Neuron (in vitro differentiated cells): ENCODE results near the gene TMEM121.

ENCODE experiments used
- H2AFZ ChIP-seq: one replicate; pipeline ENCODE4 v1.6.1; 2013; ENCODE audit warnings: low read depth, mild to moderate bottlenecking, inconsistent platforms, low read length, moderate library complexity
- H3K27me3 ChIP-seq: one replicate; pipeline ENCODE4 v1.6.1; 2013; ENCODE audit warnings: low read length; ENCODE audit not compliant: insufficient read depth
- H3K36me3 ChIP-seq: one replicate; pipeline ENCODE4 v1.6.1; 2013; ENCODE audit warnings: low read length; ENCODE audit not compliant: insufficient read depth
- H3K4me1 ChIP-seq: one replicate; pipeline ENCODE4 v1.6.1; 2013; ENCODE audit warnings: low read length; ENCODE audit not compliant: insufficient read depth
- H3K4me3 ChIP-seq: 2 replicates; pipeline ENCODE4 v1.5.1; 2013; ENCODE audit warnings: mild to moderate bottlenecking, low read length, moderate library complexity
- H3K9me3 ChIP-seq: one replicate; pipeline ENCODE4 v1.6.1; 2013; ENCODE audit warnings: low read length

TMEM121 gene

DNA sequence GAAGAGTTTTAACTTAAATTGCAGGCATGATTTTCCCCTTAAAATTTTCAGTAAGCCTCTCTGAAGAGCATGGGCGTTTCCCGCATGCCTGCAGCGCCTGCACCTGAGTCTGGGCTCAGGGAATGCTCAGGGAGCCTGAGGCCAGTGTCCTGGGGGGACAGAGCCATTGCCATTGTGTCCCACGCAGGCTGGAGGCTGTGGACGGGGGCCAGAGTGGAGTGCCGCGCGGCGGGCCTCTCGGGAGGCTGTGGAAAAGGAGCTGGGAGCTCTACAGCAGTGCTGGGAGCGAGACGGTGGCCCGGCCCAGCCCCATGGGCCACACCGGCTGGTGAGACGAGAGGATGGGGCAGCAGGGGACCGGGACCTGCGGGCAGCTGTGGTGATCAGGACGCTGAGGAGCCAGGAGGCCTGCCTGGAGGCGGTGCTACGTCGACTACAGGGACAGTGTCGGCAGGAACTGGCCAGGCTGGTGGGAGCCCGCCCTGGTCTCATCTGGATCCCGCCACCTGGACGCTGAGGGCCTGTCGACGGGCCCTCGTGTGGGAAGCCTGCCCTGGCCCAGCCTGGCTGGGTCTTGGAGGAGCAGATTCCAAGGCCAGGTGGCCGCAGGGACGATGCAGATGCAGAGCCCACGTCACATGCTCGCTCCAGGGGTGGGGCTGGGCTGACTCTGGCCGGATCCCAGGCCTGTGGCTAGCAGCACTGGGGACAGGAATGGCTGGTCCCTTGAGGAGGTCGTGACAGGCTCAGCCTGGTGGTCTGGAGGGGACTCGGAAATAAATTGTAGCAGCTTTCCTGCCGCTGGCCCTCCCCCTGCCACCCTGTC lies 27.7 kb upstream of the TMEM121 start:
- Histone ChIP-seq H3K4me3 (no peak overlapping the region), H3K36me3 (no peaks in the 10 kb centered on the region), H3K9me3 (no peaks in the 10 kb centered on the region), H3K4me1 (peaks cover 4% of the 10 kb centered on the region), H2AFZ (no peak overlapping the region), H3K27me3 (no peaks in the 10 kb centered on the region)

DNA sequence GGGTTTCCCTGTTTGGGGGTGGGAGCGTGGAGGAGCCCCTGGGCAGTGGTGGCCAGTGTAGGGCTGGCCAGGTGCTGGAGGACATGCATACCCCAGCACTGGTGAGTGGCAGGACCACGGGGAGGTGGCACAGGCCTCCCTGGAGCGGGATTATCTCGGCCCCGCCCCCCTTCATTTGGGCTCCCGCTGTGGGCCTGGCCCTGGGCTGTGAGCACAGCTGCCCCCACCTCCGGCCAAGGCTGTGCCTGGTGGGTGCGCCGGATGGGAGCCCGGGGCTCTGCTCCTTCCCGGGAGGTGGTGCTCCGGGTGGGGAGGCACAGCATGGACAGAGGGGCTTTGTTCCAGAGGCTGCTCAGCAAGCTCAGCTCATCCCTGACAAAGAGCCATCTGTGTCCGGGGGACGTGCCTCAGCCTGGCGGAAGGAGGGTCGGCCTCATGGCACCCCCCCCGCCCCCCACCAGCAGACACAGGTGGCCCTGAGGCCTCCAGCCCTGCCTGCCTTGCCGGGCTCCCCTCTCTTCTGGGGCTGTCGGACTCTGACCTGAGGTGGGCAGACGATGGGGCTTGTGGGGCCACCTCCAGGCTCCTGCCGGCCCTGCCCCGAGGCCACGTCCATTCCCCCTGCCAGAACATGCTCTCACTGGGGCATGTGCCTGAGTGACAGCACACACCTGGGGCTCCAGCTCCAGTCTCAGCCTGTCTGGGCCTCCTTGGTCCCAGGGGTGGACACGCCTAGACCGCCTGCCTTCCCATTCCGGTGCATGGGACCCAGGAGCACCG lies 26.9 kb upstream of the TMEM121 start:
- Histone ChIP-seq H3K4me1 (peaks cover 4% of the 10 kb centered on the region), H3K36me3 (no peaks in the 10 kb centered on the region), H3K27me3 (no peaks in the 10 kb centered on the region), H3K4me3 (no peak overlapping the region), H3K9me3 (no peaks in the 10 kb centered on the region), H2AFZ (no peak overlapping the region)

GRCh38 chr14:105500036-105500725 lies 26.2 kb upstream of the TMEM121 start:
- Histone ChIP-seq H3K4me1 (peaks cover 4% of the 10 kb centered on the region), H2AFZ (no peak overlapping the region), H3K36me3 (no peaks in the 10 kb centered on the region), H3K27me3 (no peaks in the 10 kb centered on the region), H3K4me3 (no peak overlapping the region), H3K9me3 (no peaks in the 10 kb centered on the region)

GRCh38 chr14:105500726-105501101 lies 25.7 kb upstream of the TMEM121 start:
- Histone ChIP-seq H3K4me3 (no peak overlapping the region), H3K4me1 (peaks cover 4% of the 10 kb centered on the region), H3K27me3 (peaks cover 2% of the 10 kb centered on the region), H3K9me3 (no peaks in the 10 kb centered on the region), H2AFZ (no peak overlapping the region), H3K36me3 (no peaks in the 10 kb centered on the region)

DNA sequence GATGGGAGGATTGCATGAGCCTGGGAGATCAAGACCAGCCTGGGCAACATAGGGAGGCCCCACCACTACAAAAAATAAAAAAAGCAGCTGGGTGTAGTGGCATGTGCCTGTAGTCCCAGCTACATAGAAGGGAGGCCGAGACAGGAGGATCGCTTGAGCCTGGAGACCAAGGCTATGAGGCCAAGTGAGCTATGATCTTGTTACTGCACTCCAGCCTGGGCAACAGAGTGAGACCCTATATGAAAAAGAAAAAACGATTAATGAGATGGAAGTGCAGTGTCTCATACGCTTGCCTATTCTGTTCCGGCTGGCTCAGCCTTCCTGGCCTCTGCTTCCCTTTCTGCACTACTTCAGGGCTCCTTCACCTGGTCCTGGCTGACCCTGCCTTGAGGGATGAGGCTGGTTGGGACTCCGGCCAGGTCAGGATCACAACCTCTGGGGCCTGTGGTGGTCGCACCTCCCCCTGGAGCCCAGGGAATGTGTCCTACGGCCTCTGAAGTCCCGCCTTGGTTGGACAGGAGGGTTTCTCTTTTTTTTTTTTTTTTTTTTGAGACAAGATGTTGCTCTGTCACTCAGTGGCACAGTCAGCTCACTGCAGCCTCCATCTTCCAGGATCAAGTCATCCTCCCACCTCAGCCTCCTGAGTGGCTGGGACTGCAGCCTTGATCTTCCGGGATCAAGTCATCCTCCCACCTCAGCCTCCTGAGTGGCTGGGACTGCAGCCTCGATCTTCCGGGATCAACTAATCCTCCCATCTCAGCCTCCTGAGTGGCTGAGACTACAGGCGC lies 24.7 kb upstream of the TMEM121 start:
- Histone ChIP-seq H3K4me3 (no peak overlapping the region), H3K4me1 (peaks cover 4% of the 10 kb centered on the region), H2AFZ (no peak overlapping the region), H3K36me3 (no peaks in the 10 kb centered on the region), H3K9me3 (no peaks in the 10 kb centered on the region), H3K27me3 (peaks cover 2% of the 10 kb centered on the region)

GRCh38 chr14:105502446-105503295 lies 23.7 kb upstream of the TMEM121 start:
- Histone ChIP-seq H2AFZ (no peak overlapping the region), H3K4me3 (no peak overlapping the region), H3K27me3 (peaks cover 2% of the 10 kb centered on the region), H3K36me3 (no peaks in the 10 kb centered on the region), H3K4me1 (peaks cover 4% of the 10 kb centered on the region), H3K9me3 (no peaks in the 10 kb centered on the region)

- H3K9me3 ChIP-seq: no peaks in the 10 kb centered on the region
- H3K4me1 ChIP-seq: peaks cover 4% of the 10 kb centered on the region
- H3K27me3 ChIP-seq: peaks cover 7% of the 10 kb centered on the region
- no peak overlapping the region for H3K4me3 ChIP-seq
- no peaks in the 10 kb centered on the region for H3K36me3 ChIP-seq
- H2AFZ ChIP-seq: no peak overlapping the region
Observed at GRCh38 chr14:105503296-105503640, 23.1 kb upstream of the TMEM121 start.

DNA sequence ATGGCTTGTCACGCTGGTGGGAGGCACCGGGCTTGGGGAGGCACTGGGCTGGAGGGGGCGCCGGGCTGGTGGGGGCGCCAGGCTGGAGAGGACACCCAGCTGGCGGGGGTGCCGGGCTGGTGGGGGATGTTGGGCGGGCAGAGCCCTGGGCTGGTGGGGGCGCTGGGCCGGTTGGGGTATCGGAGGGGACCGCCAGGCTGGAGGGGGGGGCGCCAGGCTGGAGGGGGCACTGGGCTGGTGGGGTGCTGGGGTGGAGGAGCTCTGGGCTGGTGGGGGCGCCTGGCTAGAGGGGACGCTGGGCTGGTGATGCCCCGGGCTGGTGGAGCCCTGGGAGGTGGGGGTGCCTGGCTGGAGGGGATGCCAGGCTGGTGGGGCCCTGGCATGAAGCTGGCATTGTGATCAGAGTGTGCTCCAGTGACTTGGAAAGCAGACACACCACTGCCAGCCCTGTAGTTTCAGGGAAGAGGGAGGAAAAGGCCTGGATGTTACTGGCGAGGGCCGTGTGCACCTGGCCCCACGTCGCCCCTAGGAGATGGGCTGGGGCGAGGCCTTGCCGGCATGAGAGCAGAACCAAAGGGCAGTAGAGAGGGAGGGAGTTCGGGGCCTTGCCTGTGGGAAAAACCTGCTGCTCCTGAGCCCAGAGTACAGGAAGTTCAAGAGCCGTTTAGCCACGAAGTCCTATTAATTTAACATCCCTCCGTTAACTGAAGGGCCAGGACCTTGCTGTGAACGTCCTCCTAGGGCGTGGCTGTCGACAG lies 22.3 kb upstream of the TMEM121 start:
- Histone ChIP-seq H3K27me3 (peaks cover 10% of the 10 kb centered on the region), H3K36me3 (no peaks in the 10 kb centered on the region), H3K4me1 (peaks cover 3% of the 10 kb centered on the region), H3K9me3 (no peaks in the 10 kb centered on the region), H3K4me3 (no peak overlapping the region), H2AFZ (no peak overlapping the region)

DNA sequence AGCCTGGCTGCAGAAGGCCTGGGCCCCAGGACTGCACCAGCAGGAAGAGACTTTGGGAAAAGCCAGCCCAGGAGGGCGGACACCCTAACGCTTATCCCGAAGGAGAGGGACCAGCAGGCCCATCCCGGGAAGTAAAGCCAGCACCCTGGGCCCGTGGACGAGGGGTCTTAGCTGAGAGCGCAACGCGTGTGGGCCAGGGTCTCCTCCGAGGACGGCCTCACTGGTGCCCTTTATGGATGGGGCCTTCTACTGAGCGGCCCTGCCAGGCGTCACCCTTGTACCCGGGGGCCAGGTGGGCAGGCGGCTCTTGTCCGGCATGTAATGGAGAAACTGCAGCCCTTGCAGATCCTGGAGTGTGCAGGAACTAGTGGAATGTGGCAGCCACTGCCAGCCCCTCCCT lies 21.3 kb upstream of the TMEM121 start:
- peaks cover 10% of the 10 kb centered on the region for H3K27me3 ChIP-seq

DNA sequence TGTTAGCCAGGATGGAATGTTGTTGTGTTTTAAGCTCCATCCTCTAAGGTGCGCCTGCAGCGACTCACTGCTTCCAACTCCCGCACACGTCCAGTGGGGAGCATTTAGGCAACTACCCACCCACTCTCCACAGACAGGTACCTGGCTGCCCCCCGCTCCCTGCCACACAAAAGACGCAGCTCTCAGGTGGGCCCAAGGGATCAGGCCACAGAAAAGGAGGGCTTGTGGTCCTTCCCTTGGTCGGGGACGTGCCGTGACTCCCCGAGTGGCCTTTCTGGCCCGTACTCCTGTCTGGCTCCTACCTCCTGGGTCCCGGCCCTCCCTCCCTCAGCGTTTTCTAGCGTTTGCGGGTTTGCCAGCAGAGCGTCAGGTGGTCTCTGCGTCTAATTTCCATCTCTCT lies 19.1 kb upstream of the TMEM121 start:
- Histone ChIP-seq H3K27me3 (peaks cover 20% of the 10 kb centered on the region), H2AFZ (no peak overlapping the region), H3K4me1 (no peaks in the 10 kb centered on the region), H3K9me3 (no peaks in the 10 kb centered on the region), H3K36me3 (no peaks in the 10 kb centered on the region), H3K4me3 (no peak overlapping the region)

More for the DNA sequence above, 21.3 kb upstream of the TMEM121 start:
- H2AFZ ChIP-seq: no peak overlapping the region
- H3K4me3 ChIP-seq: no peak overlapping the region
- no peaks in the 10 kb centered on the region for H3K36me3 ChIP-seq
- no peaks in the 10 kb centered on the region for H3K4me1 ChIP-seq
- no peaks in the 10 kb centered on the region for H3K9me3 ChIP-seq

DNA sequence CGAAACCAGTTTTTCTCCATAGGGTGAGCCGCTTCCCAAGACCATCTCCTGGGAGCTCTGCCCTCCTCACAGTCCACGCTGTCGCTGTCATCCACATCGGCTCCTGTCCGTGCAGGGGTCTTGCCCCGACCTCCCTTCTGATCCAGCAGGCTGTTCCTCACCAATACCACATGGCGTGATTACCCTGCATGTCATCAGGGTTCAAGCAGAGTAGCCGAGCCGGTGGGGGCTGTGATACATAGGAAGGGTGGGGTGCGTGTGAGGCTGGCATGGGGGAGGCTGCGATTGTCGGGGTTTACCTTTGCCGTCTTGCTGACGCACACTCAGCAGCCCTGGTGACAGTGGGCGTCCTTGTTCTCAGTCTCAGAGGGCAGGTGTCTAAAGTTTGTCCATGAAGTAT lies 18.3 kb upstream of the TMEM121 start:
- Histone ChIP-seq H3K9me3 (no peaks in the 10 kb centered on the region), H3K36me3 (no peaks in the 10 kb centered on the region), H3K4me1 (no peaks in the 10 kb centered on the region), H3K27me3 (peaks cover 26% of the 10 kb centered on the region), H3K4me3 (no peak overlapping the region), H2AFZ (no peak overlapping the region)
